GM12878 (cell line): ENCODE measurements around the gene CFAP107. TPM values are rescaled to one million over a fixed set of nuclear protein-coding genes. Genes with fewer than 3 reads are reported as not detected.

Experiments
- ATAC-seq: fragments of 200-7000 bp; cut with Tn5 transposase; 3 replicates; pipeline ENCODE4 v1.9.1; 2020; ENCODE audit warnings: mild to moderate bottlenecking, moderate library complexity
- BruUV-seq: library from RNA; stranded (reverse); fragments of 400-500 nt; replicated peaks from 2 replicates; lab custom pipeline; 2021; lab: Mats Ljungman, UMichigan
- CTCF ChIA-PET: fragments of 300-600 bp; sonication (Branson Sonifier 250); formaldehyde crosslinking; extraction: SDS; loops from one replicate; lab custom pipeline; 2021; ENCODE audit warnings: inconsistent platforms; lab: Yijun Ruan, JAX
- POLR2A ChIA-PET: fragments of 350-600 bp; formaldehyde crosslinking; extraction: SDS; loops from one replicate; lab custom pipeline; 2021; ENCODE audit warnings: inconsistent platforms; lab: Charles Lee
- RAD21 ChIA-PET: fragments of 300-600 bp; sonication (Branson Sonifier 250); formaldehyde crosslinking; loops from one replicate; lab custom pipeline; 2023; ENCODE audit warnings: antibody characterized with exemption; ENCODE audit not compliant: unreplicated experiment; lab: Charles Lee
- SMC1A ChIA-PET: fragments of 300-600 bp; sonication (Branson Sonifier 250); formaldehyde crosslinking; loops from one replicate; lab custom pipeline; 2023; ENCODE audit not compliant: unreplicated experiment, uncharacterized antibody; lab: Charles Lee
- DNase-seq: peaks from one replicate; pipeline ENCODE4 v3.0.0-alpha.2; 2011; ENCODE audit warnings: low read depth, low spot score
- FAIRE-seq: peaks from 3 replicates; lab custom pipeline; 2011; peaks lifted over from hg19 to GRCh38; lab: Jason Lieb, UNC
- H2AFZ ChIP-seq: 2 replicates; pipeline ENCODE4 v1.6.0; 2011; ENCODE audit warnings: low read depth, low read length, control low read depth; ENCODE audit not compliant: control insufficient read depth
- H3K27ac ChIP-seq: 2 replicates; pipeline ENCODE4 v1.5.1; 2011; ENCODE audit warnings: control low read depth; ENCODE audit not compliant: control insufficient read depth, insufficient read depth
- H3K27me3 ChIP-seq, 2 experiments: replicated peaks in 1 of 2; 2 replicates each; pipeline versions ENCODE4 v1.6.0 to v1.6.1; 2011; ENCODE audit warnings: low read length in 1 of 2; ENCODE audit not compliant: control insufficient read depth in 2 of 2, insufficient read depth in 2 of 2
- H3K36me3 ChIP-seq, 2 experiments: 2 replicates each; pipeline ENCODE4 v1.5.1; 2011; ENCODE audit warnings: low read length in 1 of 2; ENCODE audit not compliant: control insufficient read depth in 2 of 2, insufficient read depth in 2 of 2
- H3K4me1 ChIP-seq: 2 replicates; pipeline ENCODE4 v1.6.1; 2011; ENCODE audit warnings: mild to moderate bottlenecking, low read length, moderate library complexity, mixed read lengths; ENCODE audit not compliant: control insufficient read depth, insufficient read depth
- H3K4me2 ChIP-seq: 2 replicates; pipeline ENCODE4 v1.6.0; 2011; ENCODE audit warnings: control low read depth; ENCODE audit not compliant: control insufficient read depth, insufficient read depth
- H3K4me3 ChIP-seq: fragments of 200-600 bp; sonication (generic); 2 replicates; pipeline ENCODE4 v1.5.1; 2016
- H3K79me2 ChIP-seq: 2 replicates; pipeline ENCODE4 v1.6.0; 2011; ENCODE audit warnings: low read length; ENCODE audit not compliant: control insufficient read depth, insufficient read depth
- H3K9ac ChIP-seq: 2 replicates; pipeline ENCODE4 v1.8.0; 2011; ENCODE audit warnings: low read length, control low read depth, mixed read lengths; ENCODE audit not compliant: control insufficient read depth, insufficient read depth
- H3K9me3 ChIP-seq: replicated peaks from 3 replicates; pipeline ENCODE4 v1.5.1; 2011; ENCODE audit warnings: mild to moderate bottlenecking, low read length; ENCODE audit not compliant: control insufficient read depth, insufficient read depth
- H4K20me1 ChIP-seq: 2 replicates; pipeline ENCODE4 v1.6.0; 2011; ENCODE audit not compliant: control insufficient read depth, insufficient read depth
- BRCA1 ChIP-seq: IDR thresholded peaks from 2 replicates; pipeline ENCODE4 v1.6.1; 2011; ENCODE audit warnings: low read depth, low read length, improper control_type of control experiment
- CEBPB ChIP-seq, 2 experiments: fragments of 150-350 bp in 1 of 2; IDR thresholded peaks; 2 replicates each; pipeline ENCODE4 v1.6.1; 2012 to 2014; ENCODE audit warnings: low read depth in 2 of 2, low read length in 2 of 2, borderline replicate concordance in 1 of 2, inconsistent platforms in 1 of 2
- FOXK2 ChIP-seq: fragments of 450-650 bp; IDR thresholded peaks from 2 replicates; pipeline ENCODE4 v1.6.1; 2017; ENCODE audit warnings: mild to moderate bottlenecking, moderate library complexity
- GATAD2B ChIP-seq: fragments of 450-650 bp; conservative IDR thresholded peaks from 2 replicates; pipeline ENCODE4 v1.6.1; 2017; ENCODE audit warnings: low read depth, mild to moderate bottlenecking, moderate library complexity
- HDAC2 ChIP-seq: fragments of 200-600 bp; sonication (generic); IDR thresholded peaks from 2 replicates; pipeline ENCODE4 v1.6.1; 2017
- JUND ChIP-seq: IDR thresholded peaks from 2 replicates; pipeline ENCODE4 v1.6.1; 2012; ENCODE audit warnings: low read depth, mild to moderate bottlenecking, low read length, improper control_type of control experiment, moderate library complexity
- NFIC ChIP-seq: IDR thresholded peaks from 2 replicates; pipeline ENCODE4 v1.6.1; 2012; ENCODE audit warnings: low read depth, mild to moderate bottlenecking, inconsistent platforms, low read length, moderate library complexity
- RAD21 ChIP-seq: IDR thresholded peaks from 2 replicates; pipeline ENCODE4 v1.6.1; 2011; ENCODE audit warnings: mild to moderate bottlenecking, low read depth, low read length, moderate library complexity; ENCODE audit not compliant: insufficient read depth
- RELA ChIP-seq: fragments of 450-650 bp; IDR thresholded peaks from 2 replicates; pipeline ENCODE4 v1.8.0; 2014; ENCODE audit warnings: borderline replicate concordance; ENCODE audit not compliant: partially characterized antibody
- RELB ChIP-seq: fragments of 450-650 bp; IDR thresholded peaks from 2 replicates; pipeline ENCODE4 v1.6.1; 2017; ENCODE audit warnings: low read depth, mild to moderate bottlenecking, moderate library complexity
- SREBF2 ChIP-seq: IDR thresholded peaks from 2 replicates; pipeline ENCODE4 v1.6.1; 2012; ENCODE audit warnings: mild to moderate bottlenecking, low read length
- SRF ChIP-seq, 2 experiments: IDR thresholded peaks; 2 replicates each; pipeline ENCODE4 v1.6.1; 2011; ENCODE audit warnings: low read depth in 2 of 2, low read length in 2 of 2, mild to moderate bottlenecking in 1 of 2, moderate library complexity in 1 of 2
- TARDBP ChIP-seq: IDR thresholded peaks from 2 replicates; pipeline ENCODE4 v1.6.1; 2016; ENCODE audit warnings: borderline replicate concordance
- TBL1XR1 ChIP-seq: IDR thresholded peaks from 2 replicates; pipeline ENCODE4 v1.6.1; 2012; ENCODE audit warnings: low read depth, low read length, improper control_type of control experiment
- TCF12 ChIP-seq: IDR thresholded peaks from 2 replicates; pipeline ENCODE4 v1.6.1; 2011; ENCODE audit warnings: low read depth, mild to moderate bottlenecking, low read length
- YBX1 ChIP-seq: fragments of 450-650 bp; IDR thresholded peaks from 2 replicates; pipeline ENCODE4 v1.6.1; 2016; ENCODE audit warnings: antibody characterized with exemption
- ZBTB33 ChIP-seq: fragments of 450-650 bp; IDR thresholded peaks from 2 replicates; pipeline ENCODE4 v1.6.1; 2017; ENCODE audit warnings: mild to moderate bottlenecking
- ZNF274 ChIP-seq: IDR thresholded peaks from one replicate; pipeline ENCODE4 v1.8.0; 2011; ENCODE audit not compliant: insufficient read length, insufficient read depth
- ZNF622 ChIP-seq: fragments of 450-650 bp; IDR thresholded peaks from 2 replicates; pipeline ENCODE4 v1.6.1; 2017; ENCODE audit warnings: mild to moderate bottlenecking, inconsistent platforms
- ZZZ3 ChIP-seq: IDR thresholded peaks from 2 replicates; pipeline ENCODE4 v1.6.1; 2011; ENCODE audit warnings: low read depth; ENCODE audit not compliant: control insufficient read depth, insufficient read length
- WGBS: methylation state at CpG from one replicate; pipeline ENCODE4 v1.1.6; 2016; ENCODE audit warnings: low lambda C conversion rate; ENCODE audit not compliant: insufficient replicate concordance, insufficient coverage; ENCODE audit errors: missing lambda C conversion rate; 5-methylcytosine and 5-hydroxymethylcytosine counted together
- in situ Hi-C: fragments of 300-500 bp; cut with MboI; formaldehyde crosslinking; loops from 9 replicates; pipeline ENCODE4 v1.14.3; 2018; ENCODE audit warnings: mixed read lengths
- intact Hi-C: fragments of 100-400 bp; cut with micrococcal nuclease; formaldehyde crosslinking; loops from one replicate; pipeline ENCODE4 v1.14.2; 2022; ENCODE audit not compliant: unreplicated experiment
- polyA plus RNA-seq, 11 experiments: library from polyadenylated mRNA; depleted of rRNA in 4 of 11; unstranded in 6 of 11; stranded (reverse) in 5 of 11; fragments of >200 nt; fragmentation: Nextera tagmentation in 4 of 11; fragmentation: Illumina TruSeq in 1 of 11; extraction: Ambion mirVana in 4 of 11; extraction: Trizol in 1 of 11; gene quantifications; 1 replicate in 1 of 11; 2 replicates in 10 of 11; pipeline versions ENCODE4 v1.2.1 to v1.2.3, GENCODE V29; 2011 to 2016; ENCODE audit warnings: inconsistent platforms in 2 of 11, missing spikeins in 2 of 11, low read depth in 1 of 11
- total RNA-seq, 4 experiments: library from RNA; depleted of rRNA in 3 of 4; stranded (reverse); fragments of >200 nt in 3 of 4; fragmentation: Illumina TruSeq in 1 of 4; extraction: Trizol in 1 of 4; gene quantifications; 2 replicates each; pipeline versions ENCODE4 v1.2.1 to v1.2.3, GENCODE V29; 2013 to 2021

CFAP107 gene
- total and polyA plus RNA-seq, 10 of the 15 experiments (the other 5 are each of a cell fraction or from before 2014, with no cell fraction given) = not detected

DNA sequence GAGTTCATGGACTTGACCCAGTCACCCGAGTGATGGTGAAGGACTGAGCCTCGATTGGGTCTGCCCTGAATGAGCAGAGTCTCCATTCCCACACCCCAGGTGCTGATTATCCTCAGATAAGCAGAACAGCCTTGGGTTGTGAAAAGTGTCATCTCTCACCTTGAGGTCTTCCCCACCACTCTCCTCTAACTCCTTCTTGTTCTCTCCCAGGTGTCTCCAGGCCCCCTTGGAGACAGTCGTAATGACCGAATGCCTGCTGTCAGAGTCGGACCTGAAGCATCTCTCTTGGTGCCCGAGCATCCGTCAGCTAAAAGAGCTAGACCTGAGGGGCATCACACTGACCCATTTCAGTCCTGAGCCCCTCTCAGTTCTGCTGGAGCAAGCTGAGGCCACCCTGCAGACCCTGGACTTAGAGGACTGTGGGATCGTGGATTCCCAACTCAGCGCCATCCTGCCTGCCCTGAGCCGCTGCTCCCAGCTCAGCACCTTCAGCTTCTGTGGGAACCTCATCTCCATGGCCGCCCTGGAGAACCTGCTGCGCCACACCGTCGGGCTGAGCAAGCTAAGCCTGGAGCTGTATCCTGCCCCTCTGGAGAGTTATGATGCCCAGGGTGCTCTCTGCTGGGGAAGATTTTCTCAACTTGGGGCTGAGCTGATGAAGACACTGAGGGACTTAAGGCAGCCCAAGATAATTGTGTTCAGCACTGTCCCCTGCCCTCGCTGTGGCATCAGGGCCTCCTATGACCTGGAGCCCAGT, 31.0 kb downstream of the CFAP107 start (continued):
- no peak for TF ChIP-seq JUND

DNA sequence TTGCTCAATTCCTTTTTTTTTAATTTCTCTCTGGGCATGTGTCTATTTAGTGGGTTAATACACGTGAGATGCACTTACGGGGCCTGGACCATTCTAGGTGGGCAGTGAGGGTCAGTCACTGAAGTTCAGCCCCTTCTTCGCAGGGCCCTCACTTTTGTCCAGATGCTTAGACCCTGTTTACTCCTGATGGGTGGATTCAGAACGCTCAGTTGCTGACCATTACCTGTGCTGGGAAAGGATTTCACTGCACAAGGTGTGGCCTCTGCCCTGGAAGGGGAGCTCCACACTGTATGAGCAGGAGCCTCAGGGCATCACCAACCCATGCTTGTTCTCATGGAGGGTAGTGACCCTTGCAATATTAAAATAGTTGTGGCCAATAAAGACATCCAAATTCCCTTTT, 32.1 kb downstream of the CFAP107 start:
- RAD21 ChIA-PET = no interaction called here
- 21% methylated on average over 4 of the region's 4 CpGs for WGBS

More for the DNA sequence above, 32.1 kb downstream of the CFAP107 start:
- H3K4me1 ChIP-seq = no peaks in the 10 kb centered on the region
- no peaks in the 10 kb centered on the region for H3K27me3 ChIP-seq
- TF ChIP-seq GATAD2B (no peak), YBX1 (no peak), ZNF274 (no peak), BRCA1 (no peak), TARDBP (no peak), RAD21 (no peak), ZNF622 (no peak), FOXK2 (no peak), CEBPB (IDR thresholded peaks at IDR 0.05; ENCODE audit: borderline replicate concordance in 1 of 2, low read depth in 2 of 2, low read length in 2 of 2) (no peak), ZZZ3 (no peak), HDAC2 (no peak), RELA (no peak), RELB (no peak), NFIC (no peak), SRF (IDR thresholded peaks at IDR 0.05; ENCODE audit: low read depth in 2 of 2, low read length in 2 of 2) (no peak), TBL1XR1 (no peak), SREBF2 (no peak), ZBTB33 (no peak), TCF12 (no peak)
- TF ChIP-seq, all 136 proteins: peak for 0
- no peak for FAIRE-seq
- Histone ChIP-seq H2AFZ (no peak overlapping the region), H3K36me3 (no peaks in the 10 kb centered on the region), H3K27ac (no peak overlapping the region), H3K9ac (no peak overlapping the region), H4K20me1 (no peaks in the 10 kb centered on the region), H3K79me2 (no peaks in the 10 kb centered on the region), H3K9me3 (no peaks in the 10 kb centered on the region), H3K4me2 (no peak overlapping the region), H3K4me3 (no peak overlapping the region)
- POLR2A ChIA-PET = no interaction called here
- in situ Hi-C loops (no loop called here), intact Hi-C loops (no loop called here)
- SMC1A ChIA-PET = no interaction called here
- no peak for ATAC-seq
- CTCF ChIA-PET = no interaction called here
- BruUV-seq = no TSS peak
- no peak for DNase-seq
